NCI-H2107 treated with DMSO at 0.1 percent for 48 hours (cell line): ENCODE data around the gene SAMHD1.
"Not testable (repeated sequence)": the region's sequence is repeated elsewhere in the genome, so short reads cannot be mapped to it uniquely, and the experiment has no call there.

Source experiments
- DNase-seq: peaks from one replicate; lab custom pipeline; 2025; ENCODE audit not compliant: unreplicated experiment; lab: John Stamatoyannopoulos, UW

Gene SAMHD1

GRCh38 chr20:36856691-36857635 lies 94.5 kb downstream of the SAMHD1 start:
- no peak for DNase-seq

GRCh38 chr20:36856195-36856594 lies 95.3 kb downstream of the SAMHD1 start:
- DNase-seq: no peak

GRCh38 chr20:36855241-36855657 lies 96.3 kb downstream of the SAMHD1 start:
- no peak for DNase-seq

GRCh38 chr20:36854348-36855240 lies 96.9 kb downstream of the SAMHD1 start:
- no peak for DNase-seq

GRCh38 chr20:36852187-36852586 lies 99.3 kb downstream of the SAMHD1 start:
- no peak for DNase-seq

GRCh38 chr20:36851490-36851889 lies 100.0 kb downstream of the SAMHD1 start:
- DNase-seq: no peak

GRCh38 chr20:36850759-36851158 lies 100.7 kb downstream of the SAMHD1 start:
- DNase-seq: no peak

GRCh38 chr20:36849333-36850065 lies 102.0 kb downstream of the SAMHD1 start:
- no peak for DNase-seq

GRCh38 chr20:36848677-36849076 lies 102.8 kb downstream of the SAMHD1 start:
- DNase-seq: no peak

GRCh38 chr20:36848078-36848660 lies 103.3 kb downstream of the SAMHD1 start:
- no peak for DNase-seq

- DNase-seq: no peak
Observed at GRCh38 chr20:36847710-36848040, 103.8 kb downstream of the SAMHD1 start.

- DNase-seq: no peak
Observed at GRCh38 chr20:36847009-36847709, 104.3 kb downstream of the SAMHD1 start.

- peak; percentile 17 for DNase-seq
Observed at GRCh38 chr20:36845288-36845971, 106.1 kb downstream of the SAMHD1 start.

- not testable (repeated sequence) for DNase-seq
Observed at GRCh38 chr20:36841030-36841429, 110.5 kb downstream of the SAMHD1 start.
